Fibroblast of skin of right biceps (primary cell): ENCODE data around the gene OSBPL10.
A peak's percentile ranks its signal among the peaks of the same experiment; 100 is the strongest.
"Not testable (repeated sequence)": the region's sequence is repeated elsewhere in the genome, so short reads cannot be mapped to it uniquely, and the experiment has no call there.

ENCODE experiments used
- DNase-seq: peaks from one replicate; pipeline ENCODE4 v3.0.0-alpha.2; 2013

Gene OSBPL10, protein sequence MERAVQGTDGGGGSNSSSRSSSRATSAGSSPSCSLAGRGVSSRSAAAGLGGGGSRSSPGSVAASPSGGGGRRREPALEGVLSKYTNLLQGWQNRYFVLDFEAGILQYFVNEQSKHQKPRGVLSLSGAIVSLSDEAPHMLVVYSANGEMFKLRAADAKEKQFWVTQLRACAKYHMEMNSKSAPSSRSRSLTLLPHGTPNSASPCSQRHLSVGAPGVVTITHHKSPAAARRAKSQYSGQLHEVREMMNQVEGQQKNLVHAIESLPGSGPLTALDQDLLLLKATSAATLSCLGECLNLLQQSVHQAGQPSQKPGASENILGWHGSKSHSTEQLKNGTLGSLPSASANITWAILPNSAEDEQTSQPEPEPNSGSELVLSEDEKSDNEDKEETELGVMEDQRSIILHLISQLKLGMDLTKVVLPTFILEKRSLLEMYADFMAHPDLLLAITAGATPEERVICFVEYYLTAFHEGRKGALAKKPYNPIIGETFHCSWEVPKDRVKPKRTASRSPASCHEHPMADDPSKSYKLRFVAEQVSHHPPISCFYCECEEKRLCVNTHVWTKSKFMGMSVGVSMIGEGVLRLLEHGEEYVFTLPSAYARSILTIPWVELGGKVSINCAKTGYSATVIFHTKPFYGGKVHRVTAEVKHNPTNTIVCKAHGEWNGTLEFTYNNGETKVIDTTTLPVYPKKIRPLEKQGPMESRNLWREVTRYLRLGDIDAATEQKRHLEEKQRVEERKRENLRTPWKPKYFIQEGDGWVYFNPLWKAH

DNA sequence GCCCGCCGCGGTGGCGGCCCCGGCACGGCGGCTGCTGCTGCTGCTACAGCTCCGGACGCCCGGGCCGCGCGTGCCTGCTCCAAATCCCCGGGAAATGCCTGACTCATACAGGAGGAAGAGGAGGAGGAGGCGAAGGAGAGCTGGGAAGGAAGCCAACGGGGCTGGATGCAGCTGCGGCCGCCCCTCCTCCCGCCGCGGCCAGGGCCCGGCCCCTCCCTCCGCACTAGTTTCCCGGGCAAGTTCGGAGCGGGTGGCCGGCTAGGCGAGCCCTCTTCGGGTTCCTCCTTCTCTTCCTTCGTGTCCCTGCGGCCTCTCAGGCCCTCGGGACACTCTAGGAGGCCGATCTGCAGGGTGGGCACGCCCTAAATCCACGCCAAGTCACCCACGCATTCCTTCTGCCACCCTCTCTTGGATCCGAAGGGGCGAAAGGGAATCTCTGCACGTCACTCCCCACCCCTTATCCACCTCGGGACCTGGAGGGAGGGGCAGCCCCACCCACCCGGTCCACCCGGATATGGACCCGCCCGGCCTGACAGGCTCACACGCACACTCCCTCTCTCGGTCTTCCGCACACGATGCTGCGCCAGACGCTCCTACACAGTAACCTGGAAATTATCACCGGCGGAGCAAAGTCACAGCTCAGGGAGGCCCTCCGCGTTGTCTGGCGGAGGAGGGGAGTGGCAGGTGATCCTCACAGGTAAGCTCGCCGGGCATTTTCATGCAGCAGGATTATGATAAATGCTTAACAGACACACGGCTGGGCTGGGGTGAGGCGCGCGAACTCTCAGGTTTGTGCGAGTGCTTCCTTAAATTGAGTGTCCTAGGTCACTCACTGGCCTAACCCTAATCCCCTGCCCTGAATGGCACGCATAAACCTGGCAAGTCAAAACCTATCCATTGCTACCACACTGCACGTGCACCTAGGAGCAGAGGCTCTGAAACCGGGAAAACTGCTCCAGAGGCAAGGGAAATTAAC is at the start of gene OSBPL10, which contains the start of gene ZNF860:
OSBPL10 (minus strand) TSS at position 57 of the 976 bp plus-strand sequence. CDS start 83 bp downstream, outside the sequence.
ZNF860 (plus strand) TSS at position 545 of the 976 bp plus-strand sequence. CDS start 7,330 bp downstream, outside the sequence.
- peak; percentile 94 for DNase-seq

DNA sequence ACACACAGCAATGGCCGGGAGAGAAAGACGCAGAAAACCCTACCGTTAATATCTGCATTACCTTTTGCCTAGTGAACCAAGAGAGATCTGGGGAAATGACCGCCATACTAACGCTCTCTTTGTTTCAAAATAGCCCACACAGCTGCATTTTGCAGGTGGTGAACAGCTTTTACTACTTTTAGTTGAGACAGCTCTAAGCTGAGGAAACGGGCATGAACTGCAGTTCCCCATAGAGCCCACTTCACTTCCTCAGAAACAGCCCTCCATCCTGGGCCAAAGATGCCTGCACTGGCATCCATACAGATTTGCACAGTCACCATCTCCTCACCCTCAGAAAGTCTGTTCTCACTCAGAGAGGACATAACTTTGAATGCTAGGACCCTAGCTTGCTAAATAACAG is 45.5 kb upstream of the OSBPL10 start:
- DNase-seq: no peak

DNA sequence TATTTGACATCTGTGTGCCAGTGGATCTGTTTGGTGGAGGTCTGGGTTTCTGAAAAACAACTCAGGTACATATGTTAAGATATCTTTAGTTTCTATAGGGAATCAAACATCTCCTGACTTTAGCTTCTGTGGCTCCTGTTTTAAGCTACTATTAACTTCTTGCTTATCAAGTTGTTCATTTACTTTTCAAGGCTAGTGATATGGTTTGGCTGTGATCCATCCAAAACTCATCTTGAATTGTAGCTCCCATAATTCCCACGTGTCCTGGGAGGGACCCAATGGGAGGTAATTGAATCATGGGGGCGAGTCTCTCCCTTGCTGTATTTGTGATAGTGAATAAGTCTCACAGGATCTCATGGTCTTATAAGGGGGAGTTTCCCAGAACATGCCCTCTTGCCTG is 41.9 kb upstream of the OSBPL10 start:
- DNase-seq: no peak

DNA sequence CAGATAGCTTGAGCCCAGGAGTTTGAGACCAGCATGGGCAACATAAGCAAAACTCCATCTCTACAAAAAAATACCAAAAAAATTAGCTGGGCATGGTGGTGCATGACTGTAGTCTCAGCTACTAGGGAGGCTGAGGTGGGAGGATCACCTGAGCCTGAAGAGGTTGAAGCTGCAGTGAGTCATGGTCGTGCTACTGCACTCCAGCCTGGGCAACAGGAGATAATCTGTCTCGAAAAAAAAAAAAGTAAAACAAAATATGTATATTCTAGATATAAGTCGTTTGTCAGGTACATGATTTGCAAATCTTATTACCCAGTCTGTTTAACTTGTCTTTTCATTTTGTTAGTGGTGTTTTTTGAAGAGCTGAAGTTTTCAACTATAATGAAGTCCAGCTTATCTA is 40.7 kb upstream of the OSBPL10 start:
- DNase-seq: no peak

DNA sequence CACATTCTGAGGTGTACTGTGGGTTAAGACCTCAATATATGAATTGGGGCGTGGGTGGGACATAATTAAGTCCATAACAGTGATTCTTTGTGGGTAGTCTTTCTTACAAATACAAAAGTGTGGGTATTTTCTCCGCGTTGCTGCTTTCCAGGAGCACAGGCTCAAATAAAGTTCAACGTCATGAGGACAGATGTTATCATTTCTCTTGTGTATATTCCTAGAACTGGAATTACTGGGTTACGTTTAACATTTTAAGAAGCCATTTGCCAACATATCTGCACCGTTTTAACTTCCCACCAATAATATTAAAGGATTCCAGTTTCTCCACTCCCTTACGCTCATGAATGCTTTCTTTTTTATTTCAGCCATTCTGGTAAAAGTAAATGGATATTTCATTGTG is 40.1 kb upstream of the OSBPL10 start:
- no peak for DNase-seq

DNA sequence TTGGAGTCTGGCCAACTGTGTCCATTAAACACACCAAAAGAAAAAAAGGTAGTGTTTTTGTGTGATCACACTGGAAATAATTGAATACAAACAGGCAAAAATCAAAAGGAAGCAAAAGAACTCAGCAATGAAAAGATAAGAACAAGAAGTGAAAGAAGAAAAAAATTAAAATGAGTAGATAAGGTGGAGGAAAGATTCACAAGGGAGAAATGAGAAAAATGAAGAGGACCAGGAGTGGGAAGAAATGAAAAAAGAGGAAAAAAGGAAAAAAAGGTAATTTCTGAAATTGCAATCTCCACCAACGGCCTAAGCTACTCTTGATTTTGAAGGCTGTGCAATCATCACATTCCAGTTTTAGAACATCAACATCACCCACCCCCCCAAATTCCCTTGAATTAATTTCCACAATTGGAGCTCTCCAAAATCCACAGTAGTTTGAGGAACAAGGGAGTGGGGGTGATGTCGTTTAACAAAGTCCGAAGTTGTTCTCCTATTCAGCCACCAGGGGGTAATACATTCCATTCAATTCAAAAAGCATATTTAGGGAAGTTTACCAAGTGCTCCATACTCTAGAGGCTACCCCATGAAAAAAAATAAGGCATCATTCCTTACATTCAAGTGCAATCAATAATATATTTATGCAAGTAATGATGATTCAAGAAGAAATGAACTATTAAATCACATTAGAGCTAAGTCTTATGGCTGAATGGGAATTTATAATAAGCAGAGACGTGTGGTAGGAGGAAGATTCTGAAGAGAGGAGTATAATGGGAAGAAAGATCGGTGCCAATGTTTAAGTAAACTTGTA is 37.9 kb upstream of the OSBPL10 start:
- peak; percentile 48 for DNase-seq

DNA sequence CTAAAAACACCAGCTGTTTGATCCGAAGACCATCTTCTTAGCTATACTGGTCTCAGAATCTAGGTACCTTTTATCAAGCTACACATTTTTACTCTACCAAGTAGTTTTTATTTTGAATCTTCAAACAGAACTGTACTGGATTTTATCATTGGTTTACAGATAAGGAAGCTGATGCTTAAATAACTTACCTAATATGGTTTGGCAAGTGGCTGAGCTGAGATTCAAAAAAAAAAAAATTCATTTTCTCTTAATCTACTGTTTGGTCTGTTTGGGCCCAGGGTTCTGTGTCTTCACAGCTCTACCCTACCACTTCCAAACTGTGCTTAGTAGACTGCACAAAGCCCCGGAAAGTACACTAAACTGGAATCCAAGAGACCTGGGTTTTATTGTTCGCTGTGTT is 36.2 kb upstream of the OSBPL10 start:
- no peak for DNase-seq

DNA sequence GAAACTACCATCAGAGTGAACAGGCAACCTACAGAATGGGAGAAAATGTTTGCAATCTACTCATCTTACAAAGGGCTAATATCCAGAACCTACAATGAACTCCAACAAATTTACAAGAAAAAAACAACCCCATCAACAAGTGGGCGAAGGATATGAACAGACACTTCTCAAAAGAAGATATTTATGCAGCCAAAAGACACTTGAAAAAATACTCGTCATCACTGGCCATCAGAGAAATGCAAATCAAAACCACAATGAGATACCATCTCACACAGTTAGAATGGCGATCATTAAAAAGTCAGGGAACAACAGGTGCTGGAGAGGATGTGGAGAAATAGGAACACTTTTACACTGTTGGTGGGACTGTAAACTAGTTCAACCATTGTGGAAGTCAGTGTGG is 34.6 kb upstream of the OSBPL10 start:
- DNase-seq: not testable (repeated sequence)

DNA sequence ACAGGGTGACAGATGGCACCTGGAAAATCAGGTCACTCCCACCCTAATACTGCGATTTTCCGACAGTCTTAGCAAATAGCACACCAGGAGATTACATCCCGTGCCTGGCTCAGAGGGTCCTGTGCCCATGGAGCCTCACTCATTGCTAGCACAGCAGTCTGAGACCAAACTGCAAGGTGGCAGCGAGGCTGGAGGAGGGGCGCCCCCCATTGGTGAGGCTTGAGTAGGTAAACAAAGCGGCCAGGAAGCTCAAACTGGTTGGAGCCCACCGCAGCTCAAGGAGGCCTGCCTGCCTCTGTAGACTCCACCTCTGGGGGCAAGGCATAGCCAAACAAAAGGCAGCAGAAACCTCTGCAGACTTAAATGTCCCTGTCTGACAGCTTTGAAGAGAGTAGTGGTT is 29.6 kb upstream of the OSBPL10 start:
- not testable (repeated sequence) for DNase-seq

DNA sequence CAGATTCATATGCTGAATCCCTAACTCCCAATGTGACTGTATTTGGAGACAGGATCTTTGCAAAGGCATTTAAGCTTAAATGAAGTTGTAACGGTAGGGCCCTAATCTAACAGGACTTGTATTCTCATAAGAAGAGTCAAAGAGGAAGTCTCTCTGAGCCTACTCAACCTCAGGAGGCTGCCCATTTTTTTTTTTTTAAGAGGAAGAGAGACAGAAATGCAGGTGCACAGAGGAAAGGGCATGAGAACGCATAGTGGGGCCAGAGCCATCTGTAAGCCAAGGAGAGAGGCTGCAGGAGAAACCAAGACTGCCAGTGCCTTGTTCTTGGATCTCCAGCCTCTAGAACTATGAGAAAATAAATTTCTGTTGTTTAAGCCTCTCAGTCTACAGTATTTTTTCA is 28.9 kb upstream of the OSBPL10 start:
- DNase-seq: no peak

DNA sequence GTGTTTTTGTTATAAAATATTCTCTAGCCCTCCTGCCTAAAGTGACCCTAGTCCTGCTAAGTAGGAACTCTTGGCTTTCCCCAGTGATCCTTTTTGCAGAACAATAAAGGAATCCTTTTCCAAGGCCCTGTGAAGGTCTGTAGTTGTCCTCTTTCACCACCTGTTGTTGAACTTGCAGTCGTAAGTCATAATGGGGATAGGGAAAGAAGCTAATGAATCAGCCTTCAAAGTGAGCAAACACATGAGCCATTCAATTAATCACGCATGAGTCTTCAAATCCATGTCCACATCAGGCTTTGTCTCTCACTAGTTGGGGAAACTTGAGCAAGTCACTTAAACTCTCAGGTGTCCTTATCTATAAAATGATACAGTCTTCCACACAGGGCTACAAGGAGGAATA is 28.0 kb upstream of the OSBPL10 start:
- DNase-seq: no peak

DNA sequence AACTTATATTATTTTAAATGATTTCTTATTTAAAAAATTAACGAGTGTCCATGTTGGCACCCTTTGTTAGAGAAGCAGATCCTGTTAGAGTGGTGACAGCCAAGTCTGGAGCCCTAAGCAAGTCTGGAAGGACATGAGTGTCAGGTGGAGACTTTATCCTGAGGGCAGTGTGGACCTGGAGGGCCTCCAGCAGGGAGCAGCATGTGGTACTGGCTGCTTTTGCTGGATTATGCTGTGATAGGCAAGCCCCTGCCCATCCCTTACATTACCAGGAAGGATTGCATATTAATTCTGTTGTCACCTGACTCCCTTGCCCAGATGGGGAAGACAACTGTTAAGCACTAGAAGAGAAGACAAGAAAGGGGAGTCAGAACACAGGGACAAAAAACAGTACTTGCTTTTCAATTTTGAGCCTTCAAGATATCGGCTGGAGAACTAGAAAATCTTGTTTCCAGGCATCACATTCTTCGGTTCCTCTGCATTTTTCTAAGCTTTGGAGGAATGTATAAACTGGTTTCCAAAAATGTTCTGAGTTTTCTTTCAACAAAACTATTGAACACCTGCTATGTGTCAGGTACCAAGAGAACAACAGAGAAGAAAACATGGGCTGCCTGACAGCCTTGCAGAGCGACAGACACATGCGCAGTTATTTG is 23.2 kb upstream of the OSBPL10 start:
- DNase-seq: no peak

DNA sequence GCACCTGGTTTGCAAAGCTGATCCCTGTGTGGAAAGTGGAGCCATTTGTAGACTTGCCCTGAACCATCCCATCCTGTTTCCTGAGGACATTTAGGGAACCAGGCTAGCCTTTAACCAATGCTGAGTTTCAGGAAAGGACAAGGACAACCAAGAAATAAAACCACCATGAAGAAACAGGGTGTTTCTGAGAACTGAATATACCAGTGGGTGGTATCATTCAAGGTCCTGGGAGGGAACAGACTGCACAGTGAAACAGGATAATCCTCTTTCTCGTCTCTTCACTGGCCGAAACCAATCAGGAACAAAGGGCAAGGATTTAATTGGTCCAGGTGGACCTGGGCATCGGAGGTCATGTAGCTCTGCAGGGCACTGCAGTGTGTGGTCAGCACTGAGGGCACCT is 22.3 kb upstream of the OSBPL10 start:
- no peak for DNase-seq

DNA sequence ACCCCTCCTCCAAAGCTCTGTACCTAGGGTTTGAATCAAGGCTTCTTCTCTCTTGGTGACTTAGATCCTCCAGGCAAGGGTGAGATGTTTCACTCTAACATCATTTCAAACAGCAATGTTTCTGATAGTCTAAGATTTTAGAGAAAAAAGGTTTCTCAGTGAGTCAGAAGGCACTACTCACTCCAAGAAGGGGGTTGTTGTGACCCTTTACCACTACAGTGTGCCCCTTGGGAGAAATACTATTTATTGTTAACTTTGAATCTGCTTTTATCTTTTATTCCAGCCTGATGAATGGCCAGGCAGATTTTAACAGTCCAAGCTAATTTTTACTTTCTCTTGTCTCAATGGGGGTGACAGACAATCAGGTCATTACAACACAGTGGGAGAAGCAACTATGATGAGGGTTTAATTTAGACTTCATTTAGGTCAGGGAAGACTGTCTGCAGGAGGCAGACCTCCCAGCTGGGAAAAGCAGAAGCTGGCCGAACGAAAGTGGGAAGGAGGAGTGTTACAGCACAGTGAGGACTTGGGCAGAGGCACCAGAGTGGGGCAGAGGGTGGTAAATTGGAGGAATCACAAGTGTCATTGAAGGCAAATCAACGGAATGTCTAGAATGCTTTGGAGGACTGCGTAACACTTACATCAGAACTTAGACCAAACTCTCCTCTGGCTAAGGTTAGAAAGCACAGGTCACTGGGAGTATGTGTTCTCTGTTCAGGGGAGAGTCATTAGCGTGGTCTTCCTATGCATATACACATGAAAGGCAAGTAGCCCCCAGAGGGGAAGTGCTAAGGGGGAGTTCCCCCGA is 21.7 kb upstream of the OSBPL10 start:
- peak; percentile 29 for DNase-seq

DNA sequence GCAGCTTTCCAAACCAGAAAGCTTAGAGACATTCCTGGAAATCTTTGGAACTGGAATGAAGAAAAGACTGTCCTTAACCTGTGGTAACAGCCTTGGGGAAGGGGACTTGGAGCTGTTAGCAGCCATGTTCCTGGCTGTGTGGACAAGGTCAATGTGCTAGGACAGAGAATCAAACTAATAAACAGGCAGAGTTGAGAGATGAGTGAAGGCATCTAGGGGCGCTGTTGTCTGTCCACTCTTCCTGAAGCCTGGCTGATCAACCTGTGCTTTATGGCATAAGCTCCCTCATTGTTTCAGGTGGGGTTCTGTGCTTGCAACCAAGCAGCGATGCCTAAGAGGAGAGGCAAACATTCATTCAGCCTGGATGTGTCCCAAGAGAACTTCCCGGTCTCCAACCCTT is 19.8 kb upstream of the OSBPL10 start:
- DNase-seq: no peak

DNA sequence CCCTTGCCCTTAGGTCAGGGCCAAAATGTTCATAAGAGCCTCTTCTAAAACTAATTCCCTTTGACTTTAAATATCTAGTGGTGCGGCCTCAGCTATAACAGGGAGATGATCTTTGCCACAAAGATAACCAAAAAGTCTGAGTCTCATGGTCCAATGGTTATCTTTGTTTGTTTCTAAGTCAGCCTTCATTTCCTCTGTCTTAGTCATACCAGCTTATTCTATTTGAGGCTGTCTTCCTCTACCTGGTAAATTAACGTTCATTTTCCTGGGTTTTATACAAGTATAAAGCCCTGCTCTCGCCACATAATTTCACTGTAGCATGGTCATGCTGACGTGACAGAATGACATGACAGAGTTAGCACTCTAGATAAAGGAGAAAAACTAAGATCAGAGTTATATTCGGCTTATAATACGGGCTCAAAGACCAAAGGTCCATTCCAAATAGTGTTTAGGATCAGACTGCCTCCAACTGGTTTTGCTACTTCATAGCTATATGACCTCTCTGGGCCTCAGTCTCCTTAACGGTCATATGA is 18.9 kb upstream of the OSBPL10 start:
- no peak for DNase-seq

DNA sequence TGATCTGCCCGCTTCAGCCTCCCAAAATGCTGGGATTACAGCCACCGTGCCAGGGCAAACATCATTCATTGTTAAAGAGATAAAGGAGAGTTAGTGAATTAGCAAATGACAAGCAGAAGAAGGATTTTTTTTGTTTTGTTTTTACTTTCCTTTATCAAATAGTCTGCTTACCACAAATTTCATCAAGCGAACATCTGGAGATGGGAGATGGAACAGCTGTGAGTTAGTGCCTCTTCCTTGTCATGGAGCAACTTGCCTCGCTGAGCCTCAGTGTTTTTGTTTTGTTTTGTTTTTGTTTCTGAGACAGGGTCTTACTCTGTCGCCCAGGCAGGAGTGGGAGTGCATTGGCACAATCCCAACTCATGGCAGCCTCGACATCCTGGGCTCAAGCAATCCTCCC is 16.4 kb upstream of the OSBPL10 start:
- DNase-seq: no peak

DNA sequence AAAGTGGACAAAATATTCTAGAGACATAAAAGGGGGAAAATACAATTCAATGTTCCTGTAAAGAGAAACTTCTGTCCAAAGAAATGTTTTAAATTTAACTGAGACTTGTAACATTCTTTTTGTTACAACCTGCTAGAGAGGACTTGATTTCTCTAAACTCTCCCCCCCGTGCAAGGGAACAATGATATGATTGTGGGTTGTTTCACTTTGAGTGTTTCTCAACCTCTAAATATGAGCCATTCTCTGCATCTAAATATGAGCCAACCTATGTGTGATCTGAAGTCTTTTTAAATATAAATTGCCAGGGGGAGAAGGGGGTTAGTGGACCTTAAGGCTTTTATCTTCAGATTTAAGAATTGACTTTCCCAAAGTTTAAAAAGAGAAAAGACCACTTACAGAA is 15.1 kb upstream of the OSBPL10 start:
- DNase-seq: no peak

DNA sequence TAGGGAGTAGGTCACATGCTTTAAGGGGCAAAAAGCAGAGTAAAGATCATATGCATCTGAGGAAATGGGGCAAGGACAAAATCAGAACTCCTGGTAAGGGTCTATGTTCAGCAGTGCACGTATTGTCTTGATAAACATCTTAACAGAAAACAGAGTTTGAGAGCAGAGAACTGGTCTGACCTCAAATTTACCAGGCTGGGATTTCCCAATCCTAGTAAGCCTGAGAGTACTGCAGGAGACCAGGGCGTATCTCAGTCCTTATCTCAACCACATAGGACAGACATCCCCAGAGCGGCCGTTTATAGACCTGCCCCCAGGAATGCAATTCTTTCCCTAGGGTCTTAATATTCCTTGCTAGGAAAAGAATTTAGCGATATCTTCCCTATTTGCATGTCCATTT is 14.0 kb upstream of the OSBPL10 start:
- not testable (repeated sequence) for DNase-seq

DNA sequence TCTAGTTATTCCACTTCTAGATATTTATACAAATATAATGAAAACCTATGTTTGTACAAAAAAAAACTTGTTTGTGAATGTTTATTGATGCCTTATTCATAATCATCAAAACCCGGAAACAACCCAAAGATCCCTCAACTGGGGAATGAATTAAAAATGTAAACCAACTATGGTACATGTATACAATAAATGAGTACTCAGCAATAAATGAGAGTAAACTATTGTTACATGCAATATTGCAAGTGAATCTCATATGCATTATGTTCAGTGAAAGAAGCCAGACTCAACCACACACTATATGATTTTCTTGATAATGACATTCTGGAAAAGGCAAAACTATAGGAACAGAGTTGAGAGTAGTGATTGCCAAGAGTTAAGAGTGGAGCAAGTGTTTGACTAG is 12.8 kb upstream of the OSBPL10 start:
- DNase-seq: no peak
